NCI-H146 treated with DMSO at 0.1 percent for 48 hours (cell line): ENCODE measurements around the gene NDUFV2.
"Not testable (repeated sequence)": the region's sequence is repeated elsewhere in the genome, so short reads cannot be mapped to it uniquely, and the experiment has no call there.

Experiments used
- DNase-seq: peaks from one replicate; lab custom pipeline; 2025; ENCODE audit not compliant: unreplicated experiment; lab: John Stamatoyannopoulos, UW

NDUFV2 gene

GRCh38 chr18:9102508-9103375, at the start of gene NDUFV2:
TSS of gene NDUFV2 (plus strand) at chr18:9102699. CDS start at chr18:9102744, 45 bp downstream.
- peak; percentile 95 for DNase-seq

- no peak for DNase-seq
Measured at GRCh38 chr18:9053814-9054213, 48.7 kb upstream of the NDUFV2 start.

DNA sequence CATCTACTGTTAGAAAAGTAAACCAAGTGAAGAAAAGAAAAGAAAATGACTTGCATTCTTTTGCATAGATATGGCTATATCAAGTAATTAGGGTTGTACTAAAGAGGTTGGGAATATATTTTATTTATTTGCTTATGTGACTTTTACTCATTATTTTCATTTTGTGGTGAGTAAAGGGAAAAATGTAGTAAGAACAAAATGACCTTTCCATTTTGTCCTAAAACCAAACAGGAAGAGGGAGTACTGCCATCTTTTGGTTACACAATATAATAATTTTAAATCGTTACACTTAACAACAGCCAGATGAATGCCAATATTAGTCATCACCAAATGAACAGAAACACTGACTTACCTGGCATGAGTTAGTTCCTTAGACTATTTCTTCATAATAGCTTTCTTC, 47.3 kb upstream of the NDUFV2 start:
- no peak for DNase-seq

- no peak for DNase-seq
Measured at GRCh38 chr18:9055626-9056025, 46.9 kb upstream of the NDUFV2 start.

DNA sequence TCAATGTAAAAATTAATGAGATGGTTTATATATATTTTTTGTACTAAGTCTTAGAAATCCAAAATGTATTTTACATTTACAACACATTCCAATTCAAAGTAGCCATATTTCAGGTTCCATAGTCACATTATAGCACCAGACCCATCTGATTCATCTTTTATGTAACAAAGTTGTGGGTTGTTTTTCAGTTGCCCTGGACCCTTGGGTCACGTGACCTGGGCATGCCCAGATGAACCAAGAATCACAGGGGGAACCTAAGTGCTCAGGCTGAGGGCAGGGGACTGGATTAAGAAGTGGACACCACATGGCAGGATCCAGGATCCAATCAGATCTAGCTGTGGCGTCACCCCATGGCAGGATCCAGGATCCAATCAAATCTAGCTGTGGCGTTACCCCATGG, 44.9 kb upstream of the NDUFV2 start:
- DNase-seq: no peak

DNA sequence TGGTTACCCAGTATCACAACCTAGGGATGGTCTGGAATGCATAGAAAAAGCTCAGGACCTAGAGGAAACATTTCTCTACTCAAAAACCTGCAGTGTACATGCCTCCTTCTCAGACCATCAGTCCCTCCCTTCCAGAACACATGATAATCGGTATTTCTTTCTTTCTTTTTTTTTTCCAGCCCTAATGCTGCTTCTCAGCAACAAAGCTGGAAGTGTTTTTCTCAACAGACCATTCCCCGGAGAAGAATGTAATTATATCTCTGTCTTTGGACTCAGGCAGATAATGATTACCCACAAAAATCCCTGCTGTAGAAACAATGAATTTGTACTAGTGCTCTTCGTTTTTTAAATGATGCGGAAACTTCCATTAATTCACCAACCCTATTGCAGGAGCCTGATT, 44.1 kb upstream of the NDUFV2 start:
- DNase-seq: no peak

DNA sequence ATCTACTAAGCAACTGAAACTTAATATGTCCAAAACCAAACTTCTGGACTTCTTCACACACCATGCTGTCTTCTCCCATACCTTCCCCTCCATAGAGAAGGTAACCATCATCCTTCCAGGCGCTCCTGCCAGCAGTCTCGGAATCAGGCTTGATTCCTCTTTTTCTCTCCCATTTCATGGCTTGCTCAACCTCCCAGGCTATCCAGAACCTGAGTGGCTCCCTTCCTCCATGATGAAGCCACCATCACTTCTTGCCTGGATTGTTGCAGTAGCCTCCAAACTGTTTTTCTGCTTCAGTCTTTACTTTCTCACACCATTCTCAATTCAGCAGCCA, 40.1 kb upstream of the NDUFV2 start:
- no peak for DNase-seq

- DNase-seq: no peak
Measured at GRCh38 chr18:9065864-9066263, 36.6 kb upstream of the NDUFV2 start.

DNA sequence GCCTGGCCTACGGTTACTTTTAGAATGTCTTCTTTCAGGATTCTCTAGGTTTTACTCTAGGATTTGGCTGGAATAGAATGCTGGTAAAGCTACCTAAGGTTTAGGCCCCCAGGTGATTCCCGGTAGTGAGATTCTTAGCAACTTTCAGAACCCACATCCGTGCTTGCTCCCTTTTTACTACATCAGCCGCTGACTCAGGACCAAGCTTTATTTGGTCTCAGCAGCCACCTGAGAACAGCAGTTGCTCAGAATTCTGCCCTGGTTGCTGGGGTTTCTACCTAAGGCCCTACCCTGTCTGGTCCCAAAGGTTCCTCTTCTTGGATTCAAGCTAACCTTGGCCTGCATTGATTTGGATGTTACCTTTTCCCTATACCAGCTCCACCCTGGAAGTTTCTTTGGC, 36.1 kb upstream of the NDUFV2 start:
- no peak for DNase-seq

- DNase-seq: no peak
Measured at GRCh38 chr18:9066817-9067306, 35.6 kb upstream of the NDUFV2 start.

DNA sequence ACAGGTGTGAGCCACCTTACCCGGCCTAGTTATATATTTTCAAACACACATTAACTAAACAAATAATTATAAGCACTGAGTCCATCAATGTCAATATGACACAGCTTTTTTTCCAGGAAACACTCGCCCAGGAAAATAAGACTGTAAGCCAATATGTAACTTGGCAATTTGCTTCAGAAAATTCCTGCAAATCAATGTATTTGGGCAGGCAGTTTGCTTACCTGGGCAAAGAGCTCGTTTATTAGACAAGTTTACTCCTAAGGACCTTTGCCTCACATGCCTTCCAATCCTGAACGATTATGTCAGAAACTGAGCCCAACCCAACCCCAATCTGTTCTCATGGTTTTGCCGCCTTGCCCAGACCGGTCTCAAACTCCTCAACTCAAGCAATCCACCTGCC, 34.7 kb upstream of the NDUFV2 start:
- no peak for DNase-seq

DNA sequence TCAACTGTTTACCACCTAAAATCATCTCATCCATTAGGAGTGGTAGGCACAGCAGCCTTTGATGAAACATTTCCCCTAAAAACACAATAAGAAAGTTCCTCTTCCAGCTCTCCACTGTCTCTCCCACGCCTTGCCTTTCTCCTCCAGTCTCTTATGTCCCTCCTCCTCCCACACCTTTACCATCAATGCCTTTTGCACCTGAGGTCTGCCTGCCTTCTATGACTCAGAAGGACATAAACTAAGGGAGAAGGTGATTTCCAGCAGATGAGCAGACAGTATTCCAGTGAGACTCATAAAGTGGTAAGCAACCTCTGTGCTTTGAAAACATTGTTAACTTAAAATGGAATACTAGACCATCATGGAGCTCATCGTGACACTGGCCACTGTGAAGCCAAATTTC, 34.2 kb upstream of the NDUFV2 start:
- no peak for DNase-seq

DNA sequence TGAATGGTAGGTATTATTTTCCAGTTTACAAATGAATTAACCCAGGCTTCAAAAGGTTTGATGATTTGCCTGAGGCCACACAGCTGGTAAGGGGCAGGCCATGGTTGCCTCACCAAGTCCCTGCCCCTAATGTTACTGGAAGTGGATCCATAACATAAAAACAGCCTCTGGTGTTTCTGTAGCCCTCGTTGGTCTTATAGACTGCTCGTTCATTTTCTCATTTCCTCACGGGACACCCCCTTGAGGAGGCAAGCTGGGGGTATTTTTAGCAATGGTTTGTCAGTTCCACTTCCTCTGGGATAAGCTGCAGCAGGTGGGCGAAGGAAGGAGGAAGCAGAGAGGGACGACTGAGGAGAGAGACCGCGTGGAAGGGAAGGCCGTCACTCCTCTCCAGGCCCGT, 32.9 kb upstream of the NDUFV2 start:
- DNase-seq: peak; percentile 59

DNA sequence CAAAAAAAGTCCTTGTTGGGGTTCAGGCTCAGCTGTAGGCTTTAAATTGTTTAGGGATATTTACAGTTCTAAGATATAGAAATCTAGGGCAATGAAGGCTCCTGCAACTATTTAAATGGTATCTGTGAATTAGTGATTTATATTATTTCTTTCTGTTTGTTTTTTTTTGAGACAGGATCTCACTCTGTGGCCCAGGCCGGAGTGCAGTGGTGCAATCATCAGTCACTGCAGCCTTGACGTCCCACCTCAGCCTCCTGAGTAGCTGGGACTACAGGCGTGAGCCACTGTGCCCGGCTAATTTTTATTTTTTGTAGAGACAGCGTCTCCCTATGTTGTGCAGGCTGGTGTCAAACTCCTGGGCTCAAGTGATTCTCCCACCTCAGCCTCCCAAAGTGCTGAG, 32.3 kb upstream of the NDUFV2 start:
- no peak for DNase-seq

- DNase-seq: no peak
Measured at GRCh38 chr18:9079818-9080528, 22.5 kb upstream of the NDUFV2 start.

DNA sequence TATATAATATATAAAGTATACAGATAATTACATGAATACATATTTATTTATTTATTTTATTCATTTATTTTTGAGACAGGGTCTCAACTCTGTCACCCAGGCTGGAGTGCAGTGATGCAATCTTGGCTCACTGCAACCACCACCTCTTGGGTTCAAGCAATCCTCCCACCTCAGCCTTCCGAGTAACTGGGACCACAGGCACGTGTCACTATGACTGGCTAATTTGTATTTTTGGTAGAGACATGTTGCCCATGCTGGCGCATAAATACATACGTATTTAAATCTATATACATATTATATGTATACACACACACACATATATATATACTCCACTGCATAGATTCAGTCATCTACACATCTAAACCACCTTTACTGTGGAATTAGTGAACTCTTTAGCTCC, 20.6 kb upstream of the NDUFV2 start:
- no peak for DNase-seq

GRCh38 chr18:9082711-9083510, 19.6 kb upstream of the NDUFV2 start:
- DNase-seq: no peak

GRCh38 chr18:9086015-9086414, 16.5 kb upstream of the NDUFV2 start:
- DNase-seq: no peak

DNA sequence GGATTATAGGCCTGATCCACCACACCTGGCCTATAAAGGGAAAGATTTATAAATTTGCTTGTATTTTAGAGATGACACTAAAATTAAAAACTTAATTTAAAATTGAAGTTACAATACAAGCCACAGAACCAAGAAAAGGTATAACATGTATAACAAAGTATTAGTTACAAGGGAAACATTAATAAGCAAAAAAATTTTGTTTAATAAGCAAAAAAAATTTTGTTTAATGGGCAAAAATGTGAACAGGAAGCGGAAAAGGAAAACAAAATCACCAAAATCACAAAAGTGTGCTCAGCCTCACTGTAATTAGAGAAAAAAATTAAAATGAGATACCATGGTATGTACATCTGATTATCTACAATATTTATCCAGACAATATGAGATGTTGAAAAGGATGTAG, 15.9 kb upstream of the NDUFV2 start:
- no peak for DNase-seq

GRCh38 chr18:9087144-9087543, 15.4 kb upstream of the NDUFV2 start:
- DNase-seq: no peak

DNA sequence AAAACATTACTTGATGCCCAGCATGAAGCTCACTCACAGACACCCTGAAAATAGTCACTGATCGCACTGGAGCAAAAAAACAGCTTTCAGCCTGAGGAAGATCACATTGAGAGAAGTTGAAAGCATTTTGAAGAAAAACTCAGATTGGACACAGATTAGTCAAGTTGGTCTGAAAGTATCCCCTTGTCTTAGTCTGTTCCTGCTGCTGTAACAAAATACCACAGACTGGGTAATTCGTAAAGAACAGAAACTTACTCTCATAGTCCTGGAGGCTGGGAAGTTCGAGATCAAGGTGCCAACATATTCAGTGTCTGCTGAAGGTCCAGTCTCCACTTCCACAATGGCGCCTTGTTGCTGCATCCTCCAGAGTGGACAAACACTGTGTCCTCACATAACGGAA, 14.2 kb upstream of the NDUFV2 start:
- DNase-seq: no peak

DNA sequence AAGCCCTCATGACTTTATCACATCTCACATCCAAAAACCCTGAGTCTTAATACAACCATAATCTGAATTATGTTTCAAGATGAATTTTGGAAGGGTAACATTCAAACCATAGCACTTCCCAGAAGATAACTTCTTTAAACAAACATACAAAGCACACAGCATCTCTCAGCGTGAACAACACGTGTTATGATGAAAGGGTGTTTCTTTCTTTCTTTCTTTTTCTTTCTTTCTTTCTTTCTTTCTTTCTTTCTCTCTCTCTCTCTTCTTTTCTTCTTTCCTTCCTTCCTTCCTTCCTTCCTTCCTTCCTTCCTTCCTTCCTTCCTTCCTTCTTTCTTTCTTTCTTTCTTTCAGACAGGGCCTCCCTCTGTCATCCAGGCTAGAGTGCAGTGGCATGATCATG, 13.8 kb upstream of the NDUFV2 start:
- not testable (repeated sequence) for DNase-seq
